Umbilical cord (tissue), 2 donors: Measurements from ENCODE around the gene DSCAML1. TPM values are rescaled to one million over a fixed set of nuclear protein-coding genes. Genes with fewer than 3 reads are reported as not detected.

ENCODE experiments used
- DNase-seq: peaks from one replicate; pipeline ENCODE4 v3.0.0-alpha.2; 2015; ENCODE audit warnings: low spot score
- total RNA-seq: library from RNA; depleted of rRNA; stranded (reverse); fragments of >200 nt; gene quantifications from one replicate; pipeline ENCODE4 v1.2.3, GENCODE V29; 2014; ENCODE audit warnings: low replicate concordance; ENCODE audit not compliant: insufficient read depth

DSCAML1 gene
- total RNA-seq, 1 donor from 2014 or later, result 1.4 TPM

DNA sequence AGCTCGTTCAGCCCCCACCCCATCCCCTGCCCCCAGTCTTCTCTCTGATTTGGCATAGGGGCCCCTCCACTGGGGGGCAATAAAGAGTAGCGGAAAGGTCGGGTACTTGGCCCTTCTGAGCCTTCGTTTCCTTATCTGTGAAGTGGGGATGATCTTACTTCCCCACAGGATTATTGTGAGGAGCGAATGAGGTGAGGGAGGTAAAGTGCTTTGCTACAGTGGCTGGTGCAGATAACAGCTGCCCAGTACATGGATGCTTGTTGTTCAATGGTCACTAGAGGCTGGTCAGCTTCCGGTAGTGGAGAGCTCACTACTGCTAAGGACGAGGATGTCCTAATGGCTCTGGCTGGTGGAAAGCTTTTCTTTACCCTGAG lies 368.2 kb downstream of the DSCAML1 start:
- no peak for DNase-seq

DNA sequence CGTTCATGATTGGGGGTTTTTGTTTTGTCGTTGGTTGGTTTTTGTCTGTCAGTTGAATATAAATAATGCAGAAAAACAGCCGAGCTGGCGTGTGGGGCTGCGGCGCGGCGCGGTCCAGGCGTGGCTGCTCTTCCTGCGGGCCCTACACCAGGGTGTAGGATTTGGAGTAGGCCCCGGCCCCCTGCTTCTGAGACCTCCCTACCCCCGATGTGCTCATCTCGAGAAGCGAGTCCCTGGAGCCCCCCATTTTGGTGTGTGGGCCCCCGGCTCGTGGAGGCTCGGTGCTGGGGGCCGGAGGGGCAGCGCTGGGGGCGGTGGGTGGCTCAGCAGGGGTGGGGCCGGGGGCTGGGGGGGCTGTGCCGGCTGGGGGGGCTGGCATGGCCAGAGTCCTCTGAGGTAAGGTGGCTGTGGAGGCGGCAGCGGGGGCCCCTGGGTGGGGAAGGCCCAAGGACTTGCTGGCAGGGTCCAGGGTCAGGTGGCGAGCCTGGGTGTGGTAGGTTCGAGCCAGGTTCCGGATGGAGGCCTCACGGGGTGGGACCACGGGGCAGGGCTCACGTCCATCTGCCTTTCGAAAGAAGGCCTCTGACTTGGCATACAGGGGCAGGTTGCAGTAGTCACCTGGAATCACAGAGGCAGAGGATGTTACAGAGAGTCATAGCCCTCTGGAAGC lies 368.7 kb downstream of the DSCAML1 start:
- no peak for DNase-seq

- DNase-seq, result no peak
Measured at GRCh38 chr11:117427356-117427874, 369.6 kb downstream of the DSCAML1 start.

GRCh38 chr11:117426941-117427340 lies 370.1 kb downstream of the DSCAML1 start:
- DNase-seq, result no peak

DNA sequence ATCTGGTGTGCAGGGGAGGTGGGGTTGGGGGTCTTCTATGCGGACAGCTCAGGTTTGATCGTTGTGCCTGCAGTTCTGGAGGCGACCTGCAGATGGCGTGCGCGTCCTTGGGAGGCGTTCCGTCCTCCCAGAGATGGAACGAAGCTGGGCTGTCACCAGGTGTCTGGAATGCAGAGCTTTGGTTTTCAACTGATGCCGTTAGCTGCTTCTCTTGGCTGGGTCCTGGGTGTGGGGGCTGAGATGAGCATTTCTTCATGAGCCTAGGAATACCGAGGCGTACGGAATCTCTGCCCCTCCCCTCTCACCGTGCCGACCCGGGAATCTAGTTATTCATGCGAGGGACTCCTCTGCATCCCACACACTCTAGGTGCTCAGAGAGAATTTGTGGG lies 370.7 kb downstream of the DSCAML1 start:
- peak; percentile 59 for DNase-seq

DNA sequence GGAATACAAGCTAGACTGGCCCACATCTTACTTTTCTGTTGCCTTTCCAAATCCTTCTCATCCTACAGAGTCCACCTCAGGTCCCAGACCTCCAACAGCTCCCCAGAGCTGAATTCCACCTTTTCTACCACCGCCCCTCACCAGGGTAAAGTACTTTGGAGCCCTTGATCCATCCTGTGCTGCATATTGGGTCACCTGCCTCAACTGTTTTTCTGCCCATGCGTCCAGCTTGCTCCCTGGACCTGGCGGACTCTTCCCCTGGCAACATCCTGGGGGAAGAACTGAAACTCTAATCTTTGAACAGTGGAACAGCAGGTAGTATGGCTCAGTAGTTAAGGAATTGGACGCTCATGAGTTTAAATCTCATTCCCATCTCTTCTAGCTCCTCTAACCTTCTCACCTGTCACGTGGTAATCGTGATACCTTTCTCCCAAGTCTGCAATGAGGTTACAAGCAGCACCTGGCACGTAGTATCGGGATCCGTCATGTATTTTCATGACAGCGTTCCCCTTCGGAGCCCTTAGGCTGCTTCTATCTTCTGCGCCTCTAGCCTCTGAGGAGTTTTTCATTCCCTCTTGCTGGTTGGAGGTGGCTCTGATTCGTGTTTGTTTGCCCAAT lies 371.2 kb downstream of the DSCAML1 start:
- no peak for DNase-seq

DNA sequence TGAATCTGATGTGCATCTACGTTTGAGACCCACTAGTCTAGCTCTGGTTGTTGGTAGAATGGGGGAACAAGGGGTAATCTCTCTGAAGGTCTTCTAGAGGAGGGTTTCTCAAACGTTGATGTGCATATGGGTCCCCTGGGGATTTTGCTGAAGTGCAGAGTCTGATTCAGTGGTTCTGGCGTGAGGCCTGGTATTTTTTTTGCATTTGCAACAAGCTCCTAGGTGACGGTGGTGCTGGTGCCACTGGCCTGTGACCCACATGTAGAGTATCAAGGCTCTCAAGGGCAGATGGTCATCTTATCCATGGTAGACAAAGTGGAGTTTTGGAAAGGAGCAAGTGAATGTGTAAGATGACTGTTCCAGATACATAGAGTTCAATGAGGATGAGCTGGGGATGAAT lies 372.2 kb downstream of the DSCAML1 start:
- DNase-seq, result no peak

DNA sequence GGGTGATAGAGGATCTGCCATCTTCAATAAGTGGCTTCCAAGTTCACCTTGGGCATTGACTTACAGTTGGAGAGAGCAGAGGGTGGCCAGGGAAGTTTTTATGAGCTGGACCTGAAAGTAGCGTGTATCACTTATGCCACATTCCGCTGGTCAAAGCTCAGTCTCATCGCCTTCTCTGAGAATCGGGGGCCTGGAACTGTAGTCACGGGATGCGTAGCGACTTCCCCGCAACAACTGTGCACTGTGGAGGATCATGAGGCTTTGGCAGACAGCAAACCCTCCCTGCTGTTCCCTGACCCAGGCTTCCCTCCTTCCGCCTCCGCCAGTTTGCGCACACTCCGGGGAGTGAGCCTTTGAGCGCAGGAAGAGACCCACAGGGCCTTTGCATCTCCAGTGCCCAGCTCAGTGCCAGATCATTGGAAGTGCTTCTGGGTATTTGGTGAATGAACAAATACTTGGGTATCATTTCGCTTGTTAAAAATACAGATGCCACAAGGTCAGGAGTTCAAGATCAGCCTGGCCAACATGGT lies 373.9 kb downstream of the DSCAML1 start:
- DNase-seq, result no peak

- no peak for DNase-seq
Measured at GRCh38 chr11:117421476-117421875, 375.5 kb downstream of the DSCAML1 start.

- DNase-seq, result no peak
Measured at GRCh38 chr11:117421041-117421440, 376.0 kb downstream of the DSCAML1 start.

- no peak for DNase-seq
Measured at GRCh38 chr11:117420598-117420997, 376.4 kb downstream of the DSCAML1 start.

DNA sequence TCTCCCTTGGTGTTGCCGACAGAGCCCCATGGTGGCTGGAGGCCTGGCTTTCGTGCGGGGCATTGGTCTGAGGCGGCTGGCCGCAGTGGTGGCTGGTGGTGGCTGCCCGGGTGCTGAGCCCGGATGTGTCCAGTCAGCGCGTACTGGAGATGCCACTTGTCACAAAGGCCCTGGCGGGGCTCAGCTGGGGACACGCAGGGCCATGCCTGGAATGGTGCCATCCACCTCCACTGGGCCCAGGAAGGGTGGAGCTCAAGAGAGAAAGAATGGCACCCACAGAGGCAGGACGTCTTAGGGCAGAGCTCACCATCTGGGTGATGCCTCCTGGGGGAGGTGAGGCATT lies 376.9 kb downstream of the DSCAML1 start:
- DNase-seq, result no peak

GRCh38 chr11:117419482-117420142 lies 377.4 kb downstream of the DSCAML1 start:
- DNase-seq, result no peak

DNA sequence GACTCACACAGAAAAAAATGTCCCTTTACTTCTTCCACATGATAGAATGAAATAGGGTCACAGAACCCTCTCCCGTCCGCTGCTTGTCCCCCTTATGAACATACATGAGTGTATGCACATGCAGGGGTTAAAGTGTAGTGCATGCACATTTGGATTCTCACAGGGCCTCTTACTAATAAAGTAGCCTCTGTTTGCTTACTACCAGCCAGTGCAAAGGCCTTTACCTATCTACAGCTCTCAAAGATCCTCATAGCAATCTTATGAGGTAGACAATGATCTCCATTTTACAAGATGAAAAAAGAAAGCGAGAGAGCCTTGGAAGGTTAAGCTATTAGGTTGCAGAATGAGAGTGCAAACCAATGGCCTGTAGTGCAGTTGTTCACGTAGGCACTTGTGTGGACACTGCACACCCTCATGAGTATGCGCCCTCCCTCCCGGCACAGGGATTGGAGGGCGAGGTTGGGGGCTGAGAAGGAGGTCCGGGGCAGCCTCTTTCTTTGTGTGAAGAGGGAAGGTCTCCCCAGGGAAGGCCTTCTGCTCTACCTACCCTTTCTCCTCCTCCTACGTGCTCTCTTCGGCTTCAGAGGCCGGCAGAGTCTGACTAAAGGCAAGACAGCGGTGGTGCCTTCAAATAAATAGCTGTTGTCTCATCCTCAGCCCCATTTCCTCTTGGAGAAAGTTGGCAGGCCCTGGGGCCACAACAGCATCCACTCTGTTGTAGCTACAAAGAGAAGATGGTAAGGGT lies 378.1 kb downstream of the DSCAML1 start:
- DNase-seq, result no peak

GRCh38 chr11:117417856-117418255 lies 379.2 kb downstream of the DSCAML1 start:
- no peak for DNase-seq

DNA sequence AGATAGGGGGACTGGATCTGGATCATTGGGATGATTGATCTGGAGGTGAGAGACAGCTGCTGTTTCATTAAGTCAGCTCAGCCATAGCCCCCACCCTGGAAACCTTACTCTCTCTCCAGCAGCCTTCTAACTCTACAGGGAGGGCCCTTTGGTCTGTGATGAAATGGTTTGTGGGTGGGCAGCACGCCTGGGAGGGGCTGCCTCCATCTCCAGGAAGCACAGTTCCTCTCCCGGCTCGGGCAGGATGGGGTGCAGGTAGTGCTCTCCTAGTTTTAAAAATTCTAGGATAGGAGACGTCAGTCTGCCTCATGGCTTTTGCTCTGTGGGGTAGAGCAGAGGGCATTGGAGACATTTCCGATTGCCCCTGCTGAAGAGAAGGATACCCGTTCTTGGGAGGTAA lies 379.7 kb downstream of the DSCAML1 start:
- DNase-seq, result no peak

GRCh38 chr11:117415358-117415896 lies 381.6 kb downstream of the DSCAML1 start:
- DNase-seq, result no peak

- no peak for DNase-seq
Measured at GRCh38 chr11:117414724-117415123, 382.3 kb downstream of the DSCAML1 start.

DNA sequence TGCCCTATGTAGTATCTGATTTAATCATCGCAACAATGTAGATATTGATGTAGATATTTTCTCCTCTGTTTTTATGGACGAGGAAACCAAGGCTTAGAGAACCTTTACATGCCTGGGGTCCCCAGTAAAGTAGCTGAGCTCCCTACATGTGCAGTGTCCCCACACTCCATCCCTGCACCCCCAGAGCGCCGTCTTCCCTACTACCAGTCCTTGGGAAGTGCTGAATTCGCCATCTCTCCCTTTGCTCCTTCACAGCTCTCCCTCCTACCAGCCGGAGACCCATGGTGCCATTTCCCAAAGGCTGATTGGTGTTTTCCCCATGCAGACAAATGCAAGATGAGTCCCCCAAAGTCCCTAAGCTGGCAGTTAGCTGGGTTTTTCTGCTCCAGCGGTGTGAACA lies 383.4 kb downstream of the DSCAML1 start:
- DNase-seq, result no peak

DNA sequence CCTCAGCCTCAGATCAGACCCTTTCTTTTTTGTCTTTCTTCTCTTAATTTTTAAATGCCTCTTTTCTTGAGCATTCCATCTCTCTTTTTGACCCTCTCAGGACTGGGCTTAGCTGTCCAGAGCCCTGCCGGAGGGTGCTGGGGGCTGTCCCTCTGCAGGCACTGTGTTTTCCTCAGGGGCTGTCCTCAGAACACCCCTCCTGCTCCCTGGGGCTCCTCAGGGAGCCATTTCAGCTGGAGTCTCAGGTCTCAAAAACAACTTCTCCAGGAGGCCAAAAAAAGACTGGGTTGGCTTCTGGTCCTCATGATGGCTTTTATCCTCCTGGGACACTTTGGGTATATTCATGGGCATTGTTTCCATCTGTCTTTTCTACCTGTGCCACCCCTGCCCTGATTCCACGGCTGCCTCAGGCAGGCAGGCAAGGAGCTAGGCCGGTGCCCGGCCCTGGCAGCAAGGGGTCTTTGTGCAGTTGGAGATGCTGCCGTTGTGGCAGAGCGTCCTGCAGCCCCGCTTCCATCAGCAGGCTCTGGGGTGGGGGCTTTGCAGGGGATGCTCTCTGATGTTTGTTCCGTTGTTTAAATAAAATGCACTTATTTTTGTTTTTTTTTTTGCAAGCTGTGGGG lies 384.3 kb downstream of the DSCAML1 start:
- no peak for DNase-seq

GRCh38 chr11:117412176-117412575 lies 384.8 kb downstream of the DSCAML1 start:
- DNase-seq, result no peak
